Adrenal gland (tissue), 5 donors: ENCODE results near the gene TNKS1BP1.

Source experiments
- CTCF ChIP-seq, 6 experiments: fragments of 450-650 bp in 4 of 6; fragments of 200-600 bp in 2 of 6; sonication (generic) in 1 of 6; IDR thresholded peaks; 1 replicate in 5 of 6; 2 replicates in 1 of 6; pipeline versions ENCODE4 v1.5.1 to v1.8.0; 2016 to 2021; ENCODE audit warnings: antibody characterized with exemption in 6 of 6, mild to moderate bottlenecking in 2 of 6, moderate library complexity in 1 of 6
- POLR2A ChIP-seq, 2 donors: fragments of 450-650 bp; IDR thresholded peaks; one replicate each; pipeline ENCODE4 v1.6.1; 2017; ENCODE audit warnings: antibody characterized with exemption in 2 of 2, mild to moderate bottlenecking in 2 of 2, moderate library complexity in 1 of 2
- donor health status: DM: no; HTN: no; CAD: no.

DNA sequence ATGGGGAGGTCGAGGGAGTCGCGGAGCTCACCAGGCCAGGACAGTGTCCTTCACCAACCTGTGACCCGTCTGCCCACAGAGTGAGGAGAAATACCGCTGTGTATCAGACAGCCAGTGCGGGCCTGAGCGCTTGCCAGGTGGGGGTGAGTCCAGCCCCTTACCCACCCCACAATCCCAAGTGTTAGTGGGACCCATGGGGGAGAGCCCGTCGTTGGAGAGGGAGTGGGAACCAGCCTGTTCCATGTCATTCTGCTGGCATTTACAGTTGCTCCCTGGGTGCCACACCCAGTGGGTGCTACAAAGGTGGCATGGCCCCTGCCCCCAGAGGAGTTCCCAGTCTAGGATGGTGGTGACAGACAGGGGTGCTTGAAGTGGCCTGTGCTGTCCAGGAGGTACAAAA lies 22.6 kb upstream of the TNKS1BP1 start:
- TF ChIP-seq POLR2A (IDR thresholded peaks at IDR 0.05) (no peak), CTCF (IDR thresholded peaks at IDR 0.05) (no peak)
